Raji (cell line): ENCODE measurements around the gene HOXB9.

Experiments
- POLR2A ChIP-seq: IDR thresholded peaks from 2 replicates; pipeline ENCODE4 v1.6.1; 2011; ENCODE audit warnings: low read depth, low read length, control low read depth; ENCODE audit not compliant: insufficient read depth

HOXB9 gene

GRCh38 chr17:48621410-48622392, 4.5 kb downstream of the HOXB9 start:
- TF ChIP-seq POLR2A: no peak

GRCh38 chr17:48620461-48621139, 5.6 kb downstream of the HOXB9 start:
- no peak for TF ChIP-seq POLR2A

GRCh38 chr17:48619826-48620449, 6.2 kb downstream of the HOXB9 start:
- no peak for TF ChIP-seq POLR2A

GRCh38 chr17:48618256-48618896, 7.8 kb downstream of the HOXB9 start:
- no peak for TF ChIP-seq POLR2A

GRCh38 chr17:48617471-48618255, 8.5 kb downstream of the HOXB9 start:
- no peak for TF ChIP-seq POLR2A

GRCh38 chr17:48616717-48617470, 9.3 kb downstream of the HOXB9 start:
- TF ChIP-seq POLR2A: no peak

GRCh38 chr17:48615963-48616716, 10.0 kb downstream of the HOXB9 start:
- TF ChIP-seq POLR2A: no peak

GRCh38 chr17:48615047-48615962, 10.9 kb downstream of the HOXB9 start, which contains the start of gene HOXB8:
TSS of gene HOXB8 (minus strand) at chr17:48615292. CDS start at chr17:48614704, 588 bp downstream.
- TF ChIP-seq POLR2A: no peak

- no peak for TF ChIP-seq POLR2A
Observed at GRCh38 chr17:48613862-48614694, 12.1 kb downstream of the HOXB9 start.

- no peak for TF ChIP-seq POLR2A
Observed at GRCh38 chr17:48612854-48613691, 13.1 kb downstream of the HOXB9 start.
